Inflammatory macrophage treated with lipopolysaccharide for 1 hour (primary cell): ENCODE results near the gene BIN2.

Experiments
- DNase-seq, 2 donors: peaks; one replicate each; pipeline ENCODE4 v3.0.0-alpha.2; 2020 to 2022

Gene BIN2

DNA sequence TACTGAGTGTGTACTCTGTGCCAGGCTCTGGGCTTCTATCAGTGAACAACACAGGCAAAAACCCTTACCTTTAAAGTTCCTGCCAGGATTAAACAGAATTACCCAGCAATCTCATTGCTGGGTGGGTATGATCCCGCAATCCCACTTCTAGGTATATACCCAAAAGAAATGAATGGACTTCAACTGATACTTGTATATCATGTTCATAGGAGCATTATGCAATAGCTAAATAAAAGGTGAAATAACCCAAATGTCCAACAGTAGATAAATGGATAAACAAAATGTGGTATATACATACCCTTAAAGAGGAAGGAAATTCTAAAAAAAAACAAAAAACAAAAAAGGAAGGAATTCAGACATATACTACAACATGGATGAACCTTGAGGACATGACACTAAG lies 70.7 kb downstream of the BIN2 start:
- no peak for DNase-seq

DNA sequence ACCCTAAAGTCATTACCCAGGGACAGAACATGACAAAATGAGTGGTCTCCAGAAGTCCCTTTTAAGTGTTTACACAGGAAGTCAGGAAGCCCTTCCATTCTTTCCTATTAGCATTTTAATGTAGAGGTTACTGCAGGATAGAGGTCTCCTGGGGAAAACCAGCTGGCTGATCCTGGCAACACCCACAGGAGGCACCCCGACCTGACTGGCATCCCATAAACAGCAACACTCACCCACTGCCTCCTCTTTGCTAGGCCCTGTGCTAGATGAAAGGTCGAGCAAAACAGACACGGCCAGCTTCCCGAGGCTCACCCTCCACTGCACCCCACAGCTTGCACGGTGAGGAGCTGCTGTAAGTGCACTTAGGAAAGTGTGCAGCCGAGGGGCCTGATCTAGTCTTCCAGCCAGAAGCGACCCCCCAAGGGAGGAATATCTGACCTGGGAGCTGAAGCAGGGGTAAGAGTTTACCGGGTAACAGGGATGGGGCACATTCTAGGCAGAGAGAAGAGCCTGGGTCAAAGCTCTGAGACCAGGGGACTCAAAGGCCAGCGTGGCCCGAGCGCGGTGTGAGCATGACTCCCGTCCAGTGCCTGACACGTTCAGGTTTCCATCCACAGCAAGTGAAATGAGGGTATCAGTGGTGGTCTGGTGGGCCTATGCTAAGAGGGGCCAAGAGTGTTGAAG lies 76.3 kb downstream of the BIN2 start:
- no peak for DNase-seq

DNA sequence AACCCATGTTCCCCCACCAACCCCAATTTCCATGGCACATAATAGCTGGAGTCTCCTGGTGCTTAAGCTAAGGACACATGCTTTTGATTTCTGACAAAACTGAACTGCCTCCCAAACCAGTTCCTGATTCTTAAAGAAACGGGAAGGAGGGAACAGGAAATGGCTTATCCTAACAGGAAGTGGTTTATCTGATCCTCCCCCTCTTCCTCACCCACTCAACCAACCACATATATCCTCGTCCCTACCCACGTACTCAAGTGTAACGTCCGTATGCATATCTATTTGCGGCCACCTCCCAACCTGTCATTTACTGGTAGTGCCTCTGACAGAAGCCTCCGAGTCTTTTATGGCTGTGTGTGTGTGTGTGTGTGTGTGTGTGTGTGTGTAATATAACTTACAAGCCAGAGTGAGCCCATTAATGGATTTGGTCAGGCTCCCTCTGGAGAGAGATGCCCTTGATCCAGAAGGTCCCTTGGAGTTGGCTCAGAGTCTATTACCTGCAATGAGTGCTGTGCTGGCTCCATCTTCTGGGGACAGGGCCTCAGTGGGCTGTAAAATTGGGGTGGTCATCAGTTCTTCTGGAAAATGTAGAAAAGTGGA lies 77.6 kb downstream of the BIN2 start:
- peak; percentile 88 to 89 for DNase-seq

DNA sequence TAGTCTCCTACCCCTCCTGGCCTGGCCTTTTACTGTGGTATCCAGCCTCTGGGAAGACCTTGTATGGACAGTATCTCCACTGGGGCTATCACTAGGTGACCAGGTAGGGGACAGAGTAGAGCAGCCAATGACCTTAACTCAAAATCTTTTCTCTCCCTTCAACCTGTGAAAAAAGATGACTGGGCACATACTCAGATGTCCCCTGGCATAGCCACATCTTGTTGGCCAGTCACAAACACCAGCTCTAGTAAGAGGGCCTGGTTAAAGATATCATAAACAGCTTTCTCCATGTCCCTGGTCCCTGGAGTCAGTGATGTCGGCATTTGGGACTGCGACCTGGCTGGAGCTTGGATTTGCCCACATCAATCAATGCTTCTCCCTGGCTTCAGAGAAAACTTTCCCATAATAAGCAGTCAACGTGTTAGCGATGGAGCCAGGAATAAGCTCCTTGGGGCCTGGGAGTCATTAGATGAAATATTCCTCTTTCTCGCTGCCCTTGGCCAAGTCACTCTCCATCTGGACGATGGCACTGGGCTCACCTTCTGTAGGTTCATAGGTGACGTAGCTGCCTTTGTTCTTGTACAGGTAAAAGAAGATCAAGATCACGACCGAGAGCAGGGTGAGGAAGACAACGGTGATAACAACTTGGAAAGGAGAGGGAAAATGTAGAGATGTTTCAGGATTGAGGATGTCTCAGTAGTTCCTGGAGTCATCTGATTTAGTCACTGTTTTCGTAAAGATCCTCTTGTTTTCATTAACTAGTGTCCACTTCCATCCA lies 78.3 kb downstream of the BIN2 start:
- DNase-seq = no peak

DNA sequence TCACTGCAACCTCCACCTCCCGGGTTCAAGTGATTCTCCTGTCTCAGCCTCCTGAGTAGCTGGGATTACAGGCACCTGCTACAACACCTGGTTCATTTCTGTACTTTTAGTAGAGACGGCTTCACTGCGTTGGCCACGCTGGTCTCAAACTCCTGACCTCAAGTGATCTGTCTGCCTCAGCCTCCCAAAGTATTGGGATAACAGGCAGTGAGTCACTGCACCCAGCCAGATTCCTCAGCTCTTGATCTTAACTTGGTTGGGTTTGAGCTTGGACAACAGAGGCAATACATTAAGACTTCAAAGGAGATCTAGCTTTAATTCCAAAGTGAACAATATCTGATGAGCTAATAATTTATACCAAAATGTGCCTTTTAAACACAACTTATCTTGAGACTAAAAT lies 79.7 kb downstream of the BIN2 start:
- no peak for DNase-seq

DNA sequence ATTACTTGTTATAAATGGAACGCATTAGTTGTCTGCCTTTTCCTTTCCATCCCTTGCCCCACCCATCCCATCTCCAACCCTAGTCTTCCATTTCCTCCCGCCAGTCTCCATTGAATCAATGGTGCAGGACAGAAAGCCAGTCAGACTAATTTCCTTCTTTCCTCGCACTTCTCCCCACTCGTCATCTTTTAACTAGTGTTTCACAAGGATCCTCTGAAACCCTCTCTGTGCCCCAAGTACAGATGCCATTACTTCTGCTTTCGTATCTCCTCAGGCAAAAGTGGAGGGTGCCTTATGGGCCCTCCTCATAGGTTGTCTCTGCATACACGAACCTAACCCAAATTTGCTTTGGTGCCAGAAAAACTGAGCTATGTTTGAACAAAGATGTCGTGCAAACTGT lies 81.1 kb downstream of the BIN2 start:
- peak; percentile 71 to 79 for DNase-seq

DNA sequence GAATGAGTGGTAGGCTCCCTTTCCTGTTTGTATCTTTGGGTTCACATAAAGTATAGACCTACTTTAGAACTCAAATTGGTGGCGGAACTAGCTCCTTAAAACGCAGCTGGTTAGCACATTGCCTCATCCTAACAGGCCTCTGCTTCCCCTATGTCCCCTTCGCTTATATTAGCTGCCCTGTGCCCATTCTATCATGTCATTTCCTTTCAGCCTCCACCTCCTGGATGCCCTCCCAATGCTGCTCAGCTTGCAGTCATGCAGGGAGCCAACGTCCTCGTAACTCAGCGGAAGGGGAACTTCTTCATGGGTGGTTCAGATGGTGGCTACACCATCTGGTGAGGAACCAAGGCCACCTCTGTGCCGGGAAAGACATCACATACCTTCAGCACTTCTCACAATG lies 81.9 kb downstream of the BIN2 start:
- DNase-seq = peak; percentile 64 to 72

DNA sequence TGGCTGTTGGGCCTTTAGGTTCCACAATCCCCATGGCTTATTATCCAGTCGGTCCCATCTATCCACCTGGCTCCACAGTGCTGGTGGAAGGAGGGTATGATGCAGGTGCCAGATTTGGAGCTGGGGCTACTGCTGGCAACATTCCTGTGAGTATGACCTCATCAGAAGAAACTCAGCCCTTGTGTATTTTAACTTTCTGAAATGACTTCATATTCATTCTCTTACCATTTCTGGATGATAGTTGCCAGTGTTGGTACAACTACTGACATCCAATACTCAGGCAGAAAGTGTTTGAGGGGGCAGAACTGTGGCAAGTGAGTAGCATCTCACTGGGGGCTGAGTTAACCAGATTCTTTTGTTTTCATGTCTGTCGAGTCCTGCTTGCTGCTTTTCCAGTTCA lies 83.0 kb downstream of the BIN2 start:
- no peak for DNase-seq

DNA sequence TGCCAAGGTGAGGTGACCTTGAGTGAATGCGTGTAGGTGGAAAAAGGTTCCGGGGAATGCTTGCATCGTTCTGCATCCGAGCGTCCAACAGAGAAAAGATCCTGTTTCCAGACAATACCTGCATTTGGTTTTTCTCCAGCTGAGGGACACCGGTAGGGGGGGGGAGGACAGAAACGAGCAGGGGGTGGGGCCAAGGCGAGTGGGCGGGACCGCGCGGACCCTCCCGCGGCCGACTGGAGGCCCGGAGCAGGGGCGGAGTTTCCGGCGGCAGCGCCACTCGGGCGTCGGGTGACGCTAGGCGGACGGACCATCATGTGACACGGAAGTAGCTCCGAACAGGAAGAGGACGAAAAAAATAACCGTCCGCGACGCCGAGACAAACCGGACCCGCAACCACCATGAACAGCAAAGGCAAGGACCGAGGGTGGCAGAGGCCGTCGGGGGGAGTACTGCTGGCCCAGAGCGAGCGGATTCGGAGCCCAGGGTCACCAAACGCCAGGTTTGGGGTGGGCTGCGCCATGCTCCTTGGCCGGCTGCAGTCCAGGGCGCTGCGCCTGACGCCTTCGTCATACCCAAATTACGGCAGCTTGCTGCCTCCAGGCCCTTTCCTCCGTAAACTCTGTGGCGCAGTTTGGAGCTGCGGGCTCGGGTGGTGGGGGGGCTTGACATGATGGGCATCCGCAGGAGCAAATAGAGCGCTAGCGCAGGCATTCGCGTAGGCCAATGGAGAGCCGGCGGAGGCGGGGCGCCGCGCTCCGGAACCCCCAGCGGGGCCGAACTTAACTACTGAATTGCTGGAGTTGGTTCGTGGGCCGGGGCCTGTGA lies 85.3 kb downstream of the BIN2 start, which contains the start of gene DAZAP2:
Gene DAZAP2 (plus strand): TSS at position 317 of the 825 bp plus-strand sequence. CDS start 82 bp downstream, at position 399.
- DNase-seq = peak; percentile 91 to 92

DNA sequence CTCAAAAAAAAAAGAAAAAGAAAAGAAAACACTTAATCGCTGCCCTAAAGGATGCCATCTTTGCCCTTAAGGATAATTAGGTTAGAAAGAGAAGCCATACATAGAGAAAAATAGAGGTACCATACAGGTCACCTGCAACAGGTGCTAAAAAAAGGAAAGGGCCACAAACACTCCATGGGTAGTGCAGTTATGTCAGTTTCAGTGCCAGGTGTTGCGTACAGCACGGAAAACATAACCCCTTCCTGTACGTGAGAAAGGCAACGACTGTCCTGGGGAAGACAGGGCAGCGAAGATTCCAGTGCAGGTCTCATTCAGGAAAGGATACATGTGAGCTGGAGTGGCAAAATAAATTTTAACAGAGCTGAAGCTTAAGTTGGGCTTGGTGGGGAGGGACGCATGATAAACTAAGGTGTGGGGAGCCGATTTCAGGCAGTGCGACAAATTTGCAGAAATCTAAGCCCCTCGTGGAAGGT lies 85.9 kb downstream of the BIN2 start:
- DNase-seq = no peak

DNA sequence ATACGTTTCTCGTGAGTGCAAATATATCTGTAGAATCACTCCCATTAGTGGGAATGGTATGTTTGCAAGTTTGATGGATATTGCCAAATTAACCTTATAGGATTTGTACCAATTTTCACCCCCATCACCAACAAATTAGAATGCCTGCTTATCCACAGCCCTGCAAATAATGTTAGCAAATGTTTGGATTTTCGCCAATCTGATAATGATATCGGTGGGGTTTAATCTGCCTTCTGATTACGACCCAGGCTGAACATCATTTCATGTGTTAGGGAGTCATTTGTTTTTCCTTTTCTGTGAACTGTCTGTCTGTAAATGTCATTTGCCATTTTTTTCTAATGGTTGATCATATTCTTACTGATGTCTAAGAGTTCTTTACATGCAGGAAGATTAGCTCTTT lies 89.4 kb downstream of the BIN2 start:
- DNase-seq = no peak

DNA sequence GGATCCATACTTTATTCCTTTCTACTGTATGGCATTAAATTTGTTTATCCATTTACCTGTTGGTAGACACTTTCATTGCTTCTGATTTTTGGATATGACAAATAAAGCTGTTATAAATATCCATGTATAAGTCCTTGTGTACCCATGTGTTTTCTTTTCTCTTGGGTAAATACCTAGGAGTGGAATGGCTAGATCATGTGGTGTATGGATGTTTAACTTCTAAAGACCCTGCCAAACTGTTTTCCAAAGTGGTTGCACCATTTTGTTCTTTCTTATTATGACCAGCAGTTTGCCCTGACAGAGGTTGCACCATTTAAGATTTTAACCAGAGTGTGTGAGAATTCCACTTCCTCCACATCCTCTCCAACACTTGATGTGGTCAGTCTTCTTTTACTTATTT lies 91.3 kb downstream of the BIN2 start:
- no peak for DNase-seq
